Stimulated activated CD4-positive, alpha-beta T cell treated with anti-CD3 and anti-CD28 coated beads, Interleukin-4, amount 100 ng/mL, for 24 hours (primary cell): ENCODE results near the gene SPEN.
"Not testable (repeated sequence)": the region's sequence is repeated elsewhere in the genome, so short reads cannot be mapped to it uniquely, and the experiment has no call there.

Experiments
- DNase-seq: peaks from one replicate; pipeline ENCODE4 v3.0.0-alpha.2; 2020

Gene SPEN

GRCh38 chr1:15856888-15857287, 9.4 kb downstream of the SPEN start:
- DNase-seq, result no peak

GRCh38 chr1:15858069-15858670, 10.7 kb downstream of the SPEN start:
- DNase-seq, result no peak

GRCh38 chr1:15858672-15859372, 11.3 kb downstream of the SPEN start:
- DNase-seq, result no peak

GRCh38 chr1:15863156-15863901, 15.8 kb downstream of the SPEN start:
- DNase-seq, result no peak

GRCh38 chr1:15866721-15867201, 19.3 kb downstream of the SPEN start:
- DNase-seq, result no peak

- no peak for DNase-seq
These were observed 19.8 kb downstream of the SPEN start for GRCh38 chr1:15867288-15867687.

GRCh38 chr1:15869413-15869812, 21.9 kb downstream of the SPEN start:
- DNase-seq, result no peak

GRCh38 chr1:15870421-15870820, 22.9 kb downstream of the SPEN start:
- no peak for DNase-seq

- DNase-seq, result no peak
These were observed 27.0 kb downstream of the SPEN start for GRCh38 chr1:15874471-15874870.

GRCh38 chr1:15876357-15877055, 29.0 kb downstream of the SPEN start:
- no peak for DNase-seq

- DNase-seq, result no peak
These were observed 34.5 kb downstream of the SPEN start for GRCh38 chr1:15881961-15882360.

- DNase-seq, result no peak
These were observed 35.2 kb downstream of the SPEN start for GRCh38 chr1:15882665-15883064.

GRCh38 chr1:15883326-15883725, 35.8 kb downstream of the SPEN start:
- DNase-seq, result no peak

GRCh38 chr1:15884477-15884876, 37.0 kb downstream of the SPEN start:
- DNase-seq, result no peak

- DNase-seq, result no peak
These were observed 37.8 kb downstream of the SPEN start for GRCh38 chr1:15885269-15885668.

- peak; percentile 14 for DNase-seq
These were observed 38.4 kb downstream of the SPEN start for GRCh38 chr1:15885701-15886610.

- no peak for DNase-seq
These were observed 39.2 kb downstream of the SPEN start for GRCh38 chr1:15886611-15887167.

- not testable (repeated sequence) for DNase-seq
These were observed 45.5 kb downstream of the SPEN start for GRCh38 chr1:15892857-15893599.

GRCh38 chr1:15895233-15895632, 47.7 kb downstream of the SPEN start:
- no peak for DNase-seq

GRCh38 chr1:15896841-15897610, 49.5 kb downstream of the SPEN start:
- not testable (repeated sequence) for DNase-seq
